NCI-H748 treated with DMSO at 0.1 percent for 48 hours (cell line): ENCODE results near the gene DNAH14.
"Not testable (repeated sequence)": the region's sequence is repeated elsewhere in the genome, so short reads cannot be mapped to it uniquely, and the experiment has no call there.

Experiments used
- DNase-seq: peaks from one replicate; lab custom pipeline; 2025; lab: John Stamatoyannopoulos, UW

Gene DNAH14

GRCh38 chr1:224996266-224996665, 66.8 kb downstream of the DNAH14 start:
- no peak for DNase-seq

DNA sequence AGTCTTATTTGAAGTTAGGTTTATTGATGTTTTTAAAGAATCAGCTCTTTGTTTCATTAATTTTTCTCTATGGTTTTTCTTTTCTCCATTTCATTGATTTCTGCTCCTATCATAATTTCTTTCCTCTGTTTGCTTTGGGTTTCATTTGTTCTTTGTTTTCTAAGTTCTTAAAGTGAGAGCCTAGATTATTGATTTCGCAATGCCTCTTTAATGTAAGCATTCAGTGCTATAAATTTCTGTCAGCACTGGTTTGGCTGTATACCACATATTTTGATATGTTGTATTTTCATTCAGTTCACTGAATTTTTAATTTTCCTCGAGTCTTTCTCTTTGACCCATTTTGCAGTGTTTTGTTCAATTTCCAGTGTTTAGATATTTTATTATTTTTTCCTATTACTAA, 68.7 kb downstream of the DNAH14 start:
- DNase-seq, result no peak

GRCh38 chr1:225004396-225004795, 74.9 kb downstream of the DNAH14 start:
- DNase-seq, result no peak

DNA sequence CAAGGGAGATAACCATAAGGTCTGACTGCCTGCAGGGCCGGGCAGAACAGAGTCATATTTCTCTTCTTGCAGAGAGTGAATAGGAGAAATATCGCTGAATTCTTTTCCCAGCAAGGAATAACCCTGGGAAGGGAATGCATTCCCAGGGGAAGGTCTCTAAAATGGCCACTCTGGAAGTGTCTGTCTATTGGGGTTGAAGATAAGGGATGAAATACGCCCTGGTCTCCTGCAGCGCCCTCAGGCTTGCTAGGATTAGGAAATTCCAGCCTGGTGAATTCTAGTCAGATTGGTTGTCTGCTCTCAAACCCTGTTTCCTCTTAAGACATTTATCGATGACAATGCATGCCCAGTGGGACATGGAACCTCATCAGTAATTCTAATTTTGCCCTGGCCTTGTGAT, 76.9 kb downstream of the DNAH14 start:
- not testable (repeated sequence) for DNase-seq

DNA sequence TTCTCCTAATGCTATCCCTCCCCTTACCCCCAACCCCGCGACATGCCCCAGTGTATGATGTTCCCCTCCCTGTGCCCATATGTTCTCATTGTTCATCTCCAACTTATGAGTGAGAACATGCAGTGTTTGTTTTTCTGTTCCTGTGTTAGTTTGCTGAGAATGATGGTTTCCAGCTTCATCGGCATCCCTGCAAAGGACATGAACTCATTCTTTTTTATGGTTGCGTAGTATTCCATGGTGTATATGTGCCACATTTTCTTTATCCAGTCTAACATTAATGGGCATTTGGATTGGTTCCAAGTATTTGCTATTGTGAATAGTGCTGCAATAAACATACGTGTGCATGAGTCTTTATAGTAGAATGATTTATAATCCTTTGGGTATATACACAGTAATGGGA, 78.6 kb downstream of the DNAH14 start:
- DNase-seq, result not testable (repeated sequence)

DNA sequence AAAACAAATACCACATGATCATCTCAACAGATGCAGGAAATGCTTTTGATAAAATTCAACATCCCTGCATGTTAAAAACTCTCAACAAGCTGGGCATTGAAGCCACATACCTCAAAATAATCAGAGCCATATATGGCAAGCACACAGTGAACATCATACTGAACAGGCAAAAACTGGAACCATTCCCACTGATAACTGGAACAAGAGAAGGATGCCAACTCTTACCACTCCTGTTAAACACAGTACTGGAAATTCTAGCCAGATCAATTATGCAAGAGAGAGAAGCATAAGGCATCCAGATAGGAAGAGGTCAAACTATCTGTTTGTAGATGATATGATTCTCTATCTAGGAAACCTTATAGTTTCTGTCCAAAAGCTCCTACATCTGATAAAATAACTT, 91.6 kb downstream of the DNAH14 start:
- DNase-seq, result no peak

- DNase-seq, result no peak
These were observed 97.2 kb downstream of the DNAH14 start for GRCh38 chr1:225026701-225027100.

DNA sequence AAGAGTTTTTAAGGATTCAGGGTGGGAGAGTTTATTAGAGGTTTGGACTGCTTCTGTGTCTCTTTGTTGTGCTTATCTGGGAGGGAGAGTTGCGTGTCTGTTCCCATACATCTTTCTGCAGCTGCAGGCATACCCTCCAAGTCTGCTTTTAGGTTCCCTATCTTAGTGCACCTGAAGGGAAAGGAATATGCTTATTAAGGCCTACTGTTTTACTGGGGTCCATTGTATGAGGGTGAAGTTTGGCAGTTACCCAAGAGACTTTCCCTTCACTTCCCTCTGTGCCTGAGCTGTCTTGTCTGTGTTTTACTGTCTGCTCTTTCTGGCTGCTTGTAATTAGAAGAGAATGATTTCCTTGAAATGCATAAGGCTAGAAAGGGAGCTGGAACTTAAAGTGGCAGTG, 107.0 kb downstream of the DNAH14 start:
- not testable (repeated sequence) for DNase-seq

DNA sequence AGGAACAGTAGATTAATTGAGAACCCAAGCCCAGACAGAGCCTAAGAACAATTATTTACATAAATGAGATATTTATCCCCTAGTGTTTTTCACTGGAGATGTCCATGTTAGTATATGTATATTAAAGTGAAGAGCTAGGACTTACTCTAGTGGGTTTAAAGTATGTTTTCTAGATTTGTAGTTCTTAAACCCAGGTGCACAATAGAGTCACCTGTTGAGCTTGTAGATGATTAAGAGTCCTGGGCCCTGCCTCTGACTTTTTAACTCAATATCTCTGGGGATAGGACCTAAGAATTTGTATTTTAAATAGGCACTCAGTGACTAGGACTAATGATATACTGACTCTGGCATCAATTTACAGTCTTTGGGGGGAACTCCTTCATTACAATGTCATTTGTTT, 112.8 kb downstream of the DNAH14 start:
- no peak for DNase-seq

- DNase-seq, result no peak
These were observed 114.8 kb downstream of the DNAH14 start for GRCh38 chr1:225044258-225044657.

DNA sequence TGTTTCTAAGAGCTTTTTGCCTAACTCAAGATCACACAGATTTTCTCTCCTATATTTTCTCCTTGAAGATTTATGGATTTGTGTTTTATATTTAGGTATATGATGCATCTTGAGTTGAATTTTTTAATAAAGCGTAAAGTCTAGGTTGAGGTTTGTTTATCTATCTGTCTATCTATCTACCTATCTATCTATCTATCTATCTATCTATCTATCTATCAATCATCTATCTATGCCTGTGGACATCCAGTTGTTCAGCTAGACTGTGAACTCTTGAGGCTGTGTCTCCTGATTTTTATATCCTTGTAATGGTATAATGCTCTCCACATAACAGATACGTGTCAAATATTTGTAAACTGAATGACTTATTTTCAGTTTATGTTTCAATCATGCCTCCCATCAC, 120.1 kb downstream of the DNAH14 start:
- no peak for DNase-seq

GRCh38 chr1:225063722-225064121, 134.2 kb downstream of the DNAH14 start:
- DNase-seq, result no peak

- no peak for DNase-seq
These were observed 141.5 kb downstream of the DNAH14 start for GRCh38 chr1:225070972-225071371.

- no peak for DNase-seq
These were observed 167.7 kb downstream of the DNAH14 start for GRCh38 chr1:225097175-225097574.

DNA sequence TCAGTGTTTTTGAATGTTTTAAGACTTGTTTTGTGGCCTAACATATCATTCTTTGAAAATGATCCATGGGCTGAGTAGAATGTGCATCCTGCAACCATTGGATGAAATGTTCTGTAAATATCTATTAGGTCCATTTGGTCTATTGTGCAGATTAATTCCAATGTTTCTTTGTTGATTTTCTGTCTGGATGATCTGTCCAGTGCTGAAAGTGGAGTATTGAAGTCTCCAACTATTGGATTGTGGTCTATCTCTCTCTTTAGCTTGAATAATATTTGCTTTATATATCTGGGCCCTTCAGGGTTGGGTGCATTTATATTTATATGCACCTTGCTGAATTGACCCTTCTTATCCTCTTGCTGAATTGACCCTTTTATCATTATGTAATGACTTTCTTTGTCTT, 181.5 kb downstream of the DNAH14 start:
- no peak for DNase-seq

DNA sequence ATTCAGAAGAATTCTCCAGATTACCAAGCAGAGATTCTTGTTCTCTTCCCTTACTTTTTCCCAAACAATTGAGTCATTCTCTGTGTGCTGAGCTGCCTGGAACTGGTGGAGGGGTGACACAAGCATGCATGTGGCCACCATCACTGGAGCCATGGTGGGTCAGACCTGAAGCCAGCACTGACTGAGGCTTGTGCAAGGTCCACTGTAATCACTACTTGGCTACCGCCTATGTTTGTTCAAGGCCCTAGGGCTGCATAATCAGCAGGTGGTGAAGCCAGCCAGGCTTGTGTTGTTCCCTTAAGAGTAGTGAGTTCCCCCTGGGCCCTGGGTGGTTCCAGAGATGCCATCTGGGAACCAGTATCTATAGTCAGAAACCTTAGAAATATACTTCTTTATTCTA, 183.8 kb downstream of the DNAH14 start:
- DNase-seq, result no peak

GRCh38 chr1:225114354-225114990, 185.0 kb downstream of the DNAH14 start:
- no peak for DNase-seq

DNA sequence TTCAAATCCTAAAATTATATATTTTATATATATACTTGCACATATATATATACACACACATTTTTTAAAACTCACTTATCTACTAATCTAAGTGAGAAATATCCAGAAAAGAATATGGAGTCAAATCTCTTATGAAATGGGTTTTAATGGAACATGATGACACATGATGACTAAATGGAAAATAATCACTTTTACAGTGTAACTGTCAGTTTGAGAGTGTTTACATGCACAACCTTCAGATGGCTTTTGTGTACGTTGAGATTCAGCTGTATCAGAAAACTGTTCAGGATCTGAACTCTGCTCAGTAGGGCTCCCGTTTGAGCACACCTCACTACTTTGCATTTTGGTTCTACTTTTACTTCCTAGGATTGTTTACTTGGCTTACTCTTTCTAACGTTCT, 189.8 kb downstream of the DNAH14 start:
- no peak for DNase-seq

GRCh38 chr1:225121095-225121494, 191.6 kb downstream of the DNAH14 start:
- no peak for DNase-seq

- no peak for DNase-seq
These were observed 202.4 kb downstream of the DNAH14 start for GRCh38 chr1:225131869-225132268.

DNA sequence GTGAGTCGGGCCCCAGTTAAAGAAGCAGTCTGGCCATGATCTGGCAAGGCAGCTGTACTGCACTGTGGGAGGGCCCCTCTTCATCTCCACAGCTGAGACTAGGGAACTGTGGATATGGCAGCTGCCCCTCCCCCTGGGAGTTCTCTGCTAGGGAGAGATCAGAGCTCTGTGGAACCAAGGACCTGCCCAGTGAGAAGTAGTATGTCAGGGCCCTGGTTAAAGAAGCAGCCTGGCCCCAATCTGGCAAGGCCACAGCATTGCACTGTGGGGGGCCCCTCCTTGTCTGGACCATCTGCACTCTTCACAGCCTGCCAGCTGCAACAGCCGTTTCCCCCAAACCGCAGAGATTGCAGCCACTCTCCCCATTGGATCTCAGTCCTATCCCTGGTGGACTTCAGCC, 208.5 kb downstream of the DNAH14 start:
- DNase-seq, result no peak

DNA sequence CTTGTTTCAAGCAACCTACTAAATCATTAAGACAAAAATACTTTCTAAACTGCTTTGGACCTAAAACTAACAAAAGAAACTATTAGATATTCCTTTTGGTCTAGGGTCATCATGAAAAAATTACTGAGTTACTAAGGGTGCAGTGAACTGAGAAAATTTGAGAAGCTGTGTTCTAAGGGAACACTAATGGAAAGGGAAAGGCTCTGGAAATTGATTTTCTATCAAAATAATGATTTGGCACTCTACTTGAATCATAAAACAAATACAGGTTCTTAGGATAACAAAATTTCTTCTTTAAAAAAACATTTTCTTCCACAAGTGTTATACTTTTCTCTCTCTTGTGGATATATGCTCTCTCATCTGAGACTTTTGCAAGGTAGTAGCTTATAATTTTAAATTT, 213.5 kb downstream of the DNAH14 start:
- no peak for DNase-seq

DNA sequence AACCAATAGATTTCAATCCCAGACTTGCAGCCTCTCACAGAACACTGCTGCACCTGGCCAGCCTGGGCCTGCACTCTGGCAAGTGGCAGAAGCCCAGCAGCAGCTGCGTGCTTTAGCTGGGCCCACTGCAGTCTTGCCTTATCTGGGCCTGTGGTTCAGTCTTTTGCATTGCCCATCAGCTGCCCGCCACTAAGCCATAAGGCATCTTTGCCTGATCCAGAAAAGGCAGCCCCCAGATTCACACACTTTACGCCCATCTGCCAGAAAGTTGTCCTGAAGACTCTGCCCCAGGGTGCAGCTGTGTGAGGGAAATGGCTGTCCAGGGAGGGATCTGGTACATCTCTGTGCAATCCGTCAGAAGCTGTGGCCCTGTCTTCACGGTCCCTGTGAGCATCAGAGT, 217.0 kb downstream of the DNAH14 start:
- no peak for DNase-seq

DNA sequence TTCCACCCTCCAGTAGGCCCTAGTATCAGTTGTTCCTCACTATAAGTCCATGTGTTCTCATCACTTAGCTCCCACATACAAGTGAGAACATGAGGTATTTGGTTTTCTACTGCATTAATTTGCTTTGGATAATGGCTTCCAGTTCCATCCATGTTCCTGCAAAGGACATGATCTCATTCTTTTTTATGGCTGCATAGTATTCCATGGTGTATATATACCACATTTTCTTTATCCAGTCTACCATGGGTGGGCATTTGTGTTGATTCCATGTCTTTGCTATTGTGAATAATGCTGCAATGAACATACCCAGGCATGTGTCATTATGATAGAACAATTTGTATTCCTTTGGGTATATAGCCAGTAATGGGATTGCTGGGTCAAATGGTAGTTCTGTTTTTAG, 218.3 kb downstream of the DNAH14 start:
- DNase-seq, result not testable (repeated sequence)

DNA sequence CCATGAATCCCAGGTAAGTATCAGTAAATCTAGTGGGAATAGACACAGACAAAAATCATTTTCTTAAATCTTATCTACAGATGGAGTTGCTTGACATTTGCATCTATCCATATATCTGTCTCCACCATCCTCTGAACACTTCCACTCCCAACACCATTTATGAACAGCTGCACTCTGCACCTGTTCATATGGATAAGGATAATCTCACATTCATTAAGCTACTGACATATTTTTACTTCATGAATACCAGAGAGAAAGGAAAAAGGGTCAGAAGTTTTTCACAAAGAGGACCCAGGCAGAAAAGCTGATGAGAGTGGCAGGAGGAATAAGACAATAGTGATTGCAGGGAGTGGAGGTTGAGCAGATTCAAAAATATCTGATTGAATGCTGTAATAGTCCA, 222.6 kb downstream of the DNAH14 start:
- DNase-seq, result no peak
